ENCODE data around the gene CACNA2D4.
A peak's percentile ranks its signal among the peaks of the same experiment; 100 is the strongest.

Gene CACNA2D4

GRCh38 chr12:1842905-1843640, 75.4 kb downstream of the CACNA2D4 start:
- DNase-seq (ENCODE audit: low spot score), result no peak

GRCh38 chr12:1842183-1842904, 76.1 kb downstream of the CACNA2D4 start:
- DNase-seq (ENCODE audit: low spot score), result no peak

- no peak for DNase-seq (ENCODE audit: low spot score)
Observed at GRCh38 chr12:1841586-1842182, 76.8 kb downstream of the CACNA2D4 start.

GRCh38 chr12:1840981-1841425, 77.4 kb downstream of the CACNA2D4 start:
- no peak for DNase-seq (ENCODE audit: low spot score)

- DNase-seq (ENCODE audit: low spot score), result no peak
Observed at GRCh38 chr12:1839956-1840951, 78.2 kb downstream of the CACNA2D4 start.

- no peak for DNase-seq (ENCODE audit: low spot score)
Observed at GRCh38 chr12:1839464-1839863, 79.0 kb downstream of the CACNA2D4 start.

GRCh38 chr12:1838994-1839365, 79.5 kb downstream of the CACNA2D4 start:
- DNase-seq (ENCODE audit: low spot score), result no peak

- no peak for DNase-seq (ENCODE audit: low spot score)
Observed at GRCh38 chr12:1838205-1838993, 80.1 kb downstream of the CACNA2D4 start.

GRCh38 chr12:1837541-1838204, 80.8 kb downstream of the CACNA2D4 start:
- DNase-seq (ENCODE audit: low spot score), result no peak

GRCh38 chr12:1836854-1837421, 81.5 kb downstream of the CACNA2D4 start:
- no peak for DNase-seq (ENCODE audit: low spot score)

- DNase-seq (ENCODE audit: low spot score), result no peak
Observed at GRCh38 chr12:1836241-1836803, 82.1 kb downstream of the CACNA2D4 start.

GRCh38 chr12:1835211-1836131, 83.0 kb downstream of the CACNA2D4 start:
- DNase-seq (ENCODE audit: low spot score), result no peak

- DNase-seq (ENCODE audit: low spot score), result no peak
Observed at GRCh38 chr12:1834186-1834925, 84.1 kb downstream of the CACNA2D4 start.

- no peak for DNase-seq (ENCODE audit: low spot score)
Observed at GRCh38 chr12:1833596-1834028, 84.8 kb downstream of the CACNA2D4 start.

- no peak for DNase-seq (ENCODE audit: low spot score)
Observed at GRCh38 chr12:1832801-1833595, 85.5 kb downstream of the CACNA2D4 start.

GRCh38 chr12:1830981-1831963, 87.2 kb downstream of the CACNA2D4 start:
- DNase-seq (ENCODE audit: low spot score), result peak; percentile 14

Measured in RKO (cell line).